HuH-7.5 (cell line): Measurements from ENCODE around the gene BACE2.
"Not testable (repeated sequence)": the region's sequence is repeated elsewhere in the genome, so short reads cannot be mapped to it uniquely, and the experiment has no call there.

Source experiments
- DNase-seq: peaks from one replicate; pipeline ENCODE4 v3.0.0; 2011; ENCODE audit warnings: low spot score

BACE2 gene

GRCh38 chr21:41240040-41240439, 72.1 kb downstream of the BACE2 start:
- DNase-seq: no peak

GRCh38 chr21:41241341-41241740, 73.4 kb downstream of the BACE2 start:
- DNase-seq: no peak

GRCh38 chr21:41242238-41242829, 74.4 kb downstream of the BACE2 start:
- no peak for DNase-seq

GRCh38 chr21:41243107-41243506, 75.1 kb downstream of the BACE2 start:
- DNase-seq: no peak

- DNase-seq: not testable (repeated sequence)
Measured at GRCh38 chr21:41244266-41244880, 76.4 kb downstream of the BACE2 start.

- no peak for DNase-seq
Measured at GRCh38 chr21:41245509-41246135, 77.7 kb downstream of the BACE2 start.

GRCh38 chr21:41246808-41247207, 78.8 kb downstream of the BACE2 start:
- DNase-seq: no peak

GRCh38 chr21:41247561-41248545, 79.9 kb downstream of the BACE2 start:
- DNase-seq: no peak

- no peak for DNase-seq
Measured at GRCh38 chr21:41249476-41249875, 81.5 kb downstream of the BACE2 start.

GRCh38 chr21:41250519-41250918, 82.6 kb downstream of the BACE2 start:
- no peak for DNase-seq

- no peak for DNase-seq
Measured at GRCh38 chr21:41251961-41252642, 84.1 kb downstream of the BACE2 start.

GRCh38 chr21:41254090-41254700, 86.2 kb downstream of the BACE2 start:
- no peak for DNase-seq

- no peak for DNase-seq
Measured at GRCh38 chr21:41255190-41255589, 87.2 kb downstream of the BACE2 start.

- not testable (repeated sequence) for DNase-seq
Measured at GRCh38 chr21:41256231-41256630, 88.3 kb downstream of the BACE2 start.

- DNase-seq: no peak
Measured at GRCh38 chr21:41256771-41257702, 89.1 kb downstream of the BACE2 start.

GRCh38 chr21:41258617-41259016, 90.7 kb downstream of the BACE2 start:
- no peak for DNase-seq

- DNase-seq: no peak
Measured at GRCh38 chr21:41260428-41260827, 92.5 kb downstream of the BACE2 start.

GRCh38 chr21:41267346-41267745, 99.4 kb downstream of the BACE2 start:
- DNase-seq: no peak

- no peak for DNase-seq
Measured at GRCh38 chr21:41269535-41269934, 101.6 kb downstream of the BACE2 start.

GRCh38 chr21:41277196-41277595, 109.2 kb downstream of the BACE2 start:
- DNase-seq: no peak
